T-helper 1 cell (primary cell): Measurements from ENCODE around the gene ALG12.

Source experiments
- DNase-seq, 5 donors: peaks; one replicate each; pipeline ENCODE4 v3.0.0-alpha.2; 2012 to 2020

Gene ALG12

GRCh38 chr22:49910229-49911155 lies 7.7 kb downstream of the ALG12 start:
- DNase-seq = no peak

- DNase-seq = no peak
Measured at GRCh38 chr22:49909476-49910205, 8.6 kb downstream of the ALG12 start.

- DNase-seq = no peak
Measured at GRCh38 chr22:49907807-49908206, 10.4 kb downstream of the ALG12 start.

- DNase-seq = no peak
Measured at GRCh38 chr22:49906799-49907290, 11.4 kb downstream of the ALG12 start.

GRCh38 chr22:49906071-49906798 lies 12.0 kb downstream of the ALG12 start:
- no peak for DNase-seq

- no peak for DNase-seq
Measured at GRCh38 chr22:49905465-49905864, 12.8 kb downstream of the ALG12 start.

GRCh38 chr22:49904040-49904369 lies 14.2 kb downstream of the ALG12 start:
- DNase-seq = no peak

GRCh38 chr22:49903322-49904039 lies 14.8 kb downstream of the ALG12 start:
- DNase-seq = no peak

- DNase-seq = no peak
Measured at GRCh38 chr22:49901457-49901856, 16.8 kb downstream of the ALG12 start.

GRCh38 chr22:49900441-49901230 lies 17.6 kb downstream of the ALG12 start:
- DNase-seq = no peak

GRCh38 chr22:49899530-49899929 lies 18.7 kb downstream of the ALG12 start:
- no peak for DNase-seq

GRCh38 chr22:49897015-49897684 lies 21.1 kb downstream of the ALG12 start:
- DNase-seq = no peak

- DNase-seq = no peak
Measured at GRCh38 chr22:49896201-49896600, 22.0 kb downstream of the ALG12 start.

- DNase-seq = no peak
Measured at GRCh38 chr22:49894322-49895054, 23.8 kb downstream of the ALG12 start.

GRCh38 chr22:49893025-49893424 lies 25.2 kb downstream of the ALG12 start:
- DNase-seq = no peak

- no peak for DNase-seq
Measured at GRCh38 chr22:49892226-49892899, 25.9 kb downstream of the ALG12 start.

- DNase-seq = no peak
Measured at GRCh38 chr22:49889071-49889470, 29.2 kb downstream of the ALG12 start.

GRCh38 chr22:49887702-49888101 lies 30.5 kb downstream of the ALG12 start:
- DNase-seq = no peak

GRCh38 chr22:49887064-49887451 lies 31.2 kb downstream of the ALG12 start:
- no peak for DNase-seq
